ENCODE results near the gene PTPRD.

DNA sequence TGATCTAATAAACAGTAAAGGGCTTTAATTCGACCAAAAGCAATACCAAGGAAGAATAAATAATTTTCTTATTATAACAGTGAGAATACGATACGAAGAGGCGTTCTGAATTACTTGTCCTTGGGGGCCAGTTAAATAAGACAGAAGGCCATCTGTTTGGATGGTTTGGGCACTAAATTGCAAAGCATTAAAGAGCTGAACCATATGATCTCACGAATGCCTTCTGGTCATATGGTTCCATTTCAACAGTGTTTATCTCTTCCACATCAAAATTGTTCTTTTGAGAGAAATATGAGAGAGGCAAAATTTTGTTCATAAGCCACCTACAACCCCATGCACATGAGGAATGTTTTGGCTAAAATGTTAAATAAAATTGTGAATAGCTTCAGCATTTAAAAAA is 605.4 kb downstream of the PTPRD start:
- no peak for TF ChIP-seq CTCF (conservative IDR thresholded peaks at IDR 0.05; ENCODE audit: low read depth in 2 of 2)
- no peak for TF ChIP-seq EZH2phosphoT487 (IDR thresholded peaks at IDR 0.05; ENCODE audit: unreplicated experiment)
